ENCODE results near the gene RASEF. TPM values are rescaled to one million over a fixed set of nuclear protein-coding genes. Genes with fewer than 3 reads are reported as not detected.

RASEF gene
- total RNA-seq, 1 experiment from 2014 or later: 2.2 TPM

GRCh38 chr9:82930116-82930515 lies 132.8 kb downstream of the RASEF start:
- Histone ChIP-seq H3K18ac (ENCODE audit: insufficient read length, low read depth, low read length) (no peak overlapping the region), H3K4me1 (ENCODE audit: insufficient read depth, low read length) (no peaks in the 10 kb centered on the region), H3K4ac (ENCODE audit: low read depth, low read length) (no peak overlapping the region), H3K9me3 (ENCODE audit: control insufficient read depth, low read depth, low read length) (no peaks in the 10 kb centered on the region), H3K27ac (ENCODE audit: insufficient read length, low read depth, low read length) (no peak overlapping the region), H2BK20ac (ENCODE audit: low read depth, low read length, poor library complexity, severe bottlenecking) (no peak overlapping the region), H2BK12ac (ENCODE audit: insufficient read length, low read depth, low read length) (no peak overlapping the region), H4K8ac (replicated peaks; ENCODE audit: insufficient read length, low read depth, low read length) (no peak overlapping the region), H2BK15ac (ENCODE audit: low read depth, low read length) (no peak overlapping the region), H3T11ph (ENCODE audit: low read length) (no peak overlapping the region), H3K56ac (ENCODE audit: insufficient read length, low read depth, low read length) (no peak overlapping the region), H3K27me3 (ENCODE audit: insufficient read depth, low read length) (no peaks in the 10 kb centered on the region; the same call in 1 of the 2 replicates), H3K79me2 (ENCODE audit: insufficient read depth, low read length) (no peaks in the 10 kb centered on the region), H3K23me2 (ENCODE audit: insufficient read length, low read depth, low read length, poor library complexity, severe bottlenecking) (no peaks in the 10 kb centered on the region), H3K23ac (ENCODE audit: insufficient read length, low read depth, low read length) (no peak overlapping the region), H2AK5ac (ENCODE audit: insufficient read length, low read length) (no peak overlapping the region), H2AFZ (ENCODE audit: low read length) (no peak overlapping the region), H3K14ac (ENCODE audit: insufficient read depth, low read length) (no peak overlapping the region), H2BK120ac (ENCODE audit: low read depth, low read length, poor library complexity, severe bottlenecking) (no peak overlapping the region), H4K91ac (ENCODE audit: insufficient read length, low read depth, low read length) (no peak overlapping the region), H3K9ac (ENCODE audit: extremely low read depth, insufficient read length, low read length) (no peak overlapping the region), H3K4me2 (ENCODE audit: insufficient read depth, insufficient read length, low read length) (no peak overlapping the region), H4K5ac (ENCODE audit: insufficient read length, low read depth, low read length) (no peak overlapping the region), H2BK5ac (ENCODE audit: insufficient read length, low read length) (no peak overlapping the region), H3K79me1 (ENCODE audit: insufficient read depth, low read depth, low read length, poor library complexity, severe bottlenecking) (no peaks in the 10 kb centered on the region), H4K20me1 (ENCODE audit: control insufficient read depth, insufficient read depth, insufficient read length) (no peaks in the 10 kb centered on the region)
- no peaks in the 10 kb centered on the region for H3K9me3 Mint-ChIP-seq
- DNase-seq: no peak
- no peaks in the 10 kb centered on the region for H3K36me3 Mint-ChIP-seq (ENCODE audit: insufficient read depth in 1 of 3, low read depth in 3 of 3)
- H3K27ac Mint-ChIP-seq: no peak overlapping the region
- TF ChIP-seq CTCF (conservative IDR thresholded peaks at IDR 0.05): no peak
- H3K4me1 Mint-ChIP-seq: peaks cover 2 to 7% of the 10 kb centered on the region in 2 experiments; a peak in 2 of 4 replicates
- H3K4me3 Mint-ChIP-seq: no peak overlapping the region
- no peaks in the 10 kb centered on the region for H3K27me3 Mint-ChIP-seq (ENCODE audit: low read depth)

Measured in H9 (cell line).